ENCODE data around the gene ROBO1.

Gene ROBO1

GRCh38 chr3:79040701-79041100 lies 727.1 kb downstream of the ROBO1 start:
- no peak for DNase-seq

GRCh38 chr3:79040091-79040490 lies 727.7 kb downstream of the ROBO1 start:
- DNase-seq = no peak

GRCh38 chr3:79039192-79039591 lies 728.6 kb downstream of the ROBO1 start:
- DNase-seq = no peak

GRCh38 chr3:79038636-79039035 lies 729.2 kb downstream of the ROBO1 start:
- DNase-seq = no peak

GRCh38 chr3:79038057-79038456 lies 729.7 kb downstream of the ROBO1 start:
- DNase-seq = no peak

- no peak for DNase-seq
Measured at GRCh38 chr3:79032686-79033318, 735.0 kb downstream of the ROBO1 start.

GRCh38 chr3:79030157-79030556 lies 737.6 kb downstream of the ROBO1 start:
- DNase-seq = no peak

- DNase-seq = no peak
Measured at GRCh38 chr3:79028916-79029315, 738.9 kb downstream of the ROBO1 start.

- no peak for DNase-seq
Measured at GRCh38 chr3:79027593-79027992, 740.2 kb downstream of the ROBO1 start.

- DNase-seq = no peak
Measured at GRCh38 chr3:79019924-79020173, 747.9 kb downstream of the ROBO1 start.

- no peak for DNase-seq
Measured at GRCh38 chr3:79019137-79019923, 748.5 kb downstream of the ROBO1 start.

GRCh38 chr3:79018671-79019136 lies 749.1 kb downstream of the ROBO1 start:
- DNase-seq = no peak

- no peak for DNase-seq
Measured at GRCh38 chr3:79018265-79018664, 749.5 kb downstream of the ROBO1 start.

GRCh38 chr3:79016587-79017376 lies 751.0 kb downstream of the ROBO1 start:
- no peak for DNase-seq

GRCh38 chr3:79015854-79016253 lies 751.9 kb downstream of the ROBO1 start:
- DNase-seq = no peak

- DNase-seq = no peak
Measured at GRCh38 chr3:79012946-79013362, 754.8 kb downstream of the ROBO1 start.

GRCh38 chr3:79012530-79012913 lies 755.3 kb downstream of the ROBO1 start:
- no peak for DNase-seq

- no peak for DNase-seq
Measured at GRCh38 chr3:79011821-79012529, 755.8 kb downstream of the ROBO1 start.

- DNase-seq = no peak
Measured at GRCh38 chr3:79009861-79010260, 757.9 kb downstream of the ROBO1 start.

GRCh38 chr3:79006077-79006476 lies 761.7 kb downstream of the ROBO1 start:
- no peak for DNase-seq

- DNase-seq = no peak
Measured at GRCh38 chr3:79005084-79005483, 762.7 kb downstream of the ROBO1 start.

- no peak for DNase-seq
Measured at GRCh38 chr3:79003994-79004393, 763.8 kb downstream of the ROBO1 start.

Measured in activated effector memory CD4-positive, alpha-beta T cell treated with anti-CD3 and anti-CD28 coated beads, Interleukin-2, amount 50 U/mL, for 16 hours (primary cell).